Thymus (tissue), 11 donors: ENCODE results near the gene LINGO3. TPM values are rescaled to one million over a fixed set of nuclear protein-coding genes. Genes with fewer than 3 reads are reported as not detected.

ENCODE experiments used
- DNase-seq, 9 donors: peaks; one replicate each; pipeline ENCODE4 v3.0.0-alpha.2; 2013; ENCODE audit warnings: low spot score in 9 of 9, low read depth in 6 of 9, missing footprints in 1 of 9
- H3K27ac ChIP-seq, 2 donors: one replicate each; pipeline ENCODE4 v1.5.1; 2013; ENCODE audit warnings: control low read depth in 1 of 2, low read depth in 1 of 2, low read length in 1 of 2, mild to moderate bottlenecking in 1 of 2, moderate library complexity in 1 of 2
- H3K27me3 ChIP-seq, 2 donors: one replicate each; pipeline ENCODE4 v1.5.1; 2013; ENCODE audit warnings: low read length in 1 of 2; ENCODE audit not compliant: control insufficient read depth in 2 of 2, insufficient read depth in 1 of 2
- H3K36me3 ChIP-seq, 2 donors: one replicate each; pipeline ENCODE4 v1.5.1; 2013; ENCODE audit warnings: low read length in 1 of 2, mild to moderate bottlenecking in 1 of 2, moderate library complexity in 1 of 2; ENCODE audit not compliant: control insufficient read depth in 2 of 2, insufficient read depth in 2 of 2
- H3K4me1 ChIP-seq, 2 donors: one replicate each; pipeline ENCODE4 v1.5.1; 2013; ENCODE audit warnings: low read length in 2 of 2; ENCODE audit not compliant: control insufficient read depth in 2 of 2, insufficient read depth in 2 of 2
- H3K4me3 ChIP-seq, 2 donors: one replicate each; pipeline ENCODE4 v1.5.1; 2013; ENCODE audit warnings: low read length in 2 of 2, control low read depth in 1 of 2, mild to moderate bottlenecking in 1 of 2
- H3K9me3 ChIP-seq, 2 donors: one replicate each; pipeline ENCODE4 v1.5.1; 2013; ENCODE audit warnings: low read length in 1 of 2, mild to moderate bottlenecking in 1 of 2; ENCODE audit not compliant: control insufficient read depth in 2 of 2, insufficient read depth in 1 of 2
- WGBS: extraction: QIAGEN DNeasy Blood & Tissue Kit; methylation state at CpG from one replicate; pipeline ENCODE4 v1.1.7; 2013; 5-methylcytosine and 5-hydroxymethylcytosine counted together
- polyA plus RNA-seq: library from polyadenylated mRNA; stranded (reverse); fragments of 200-250 nt; gene quantifications from one replicate; pipeline ENCODE4 v1.2.3, GENCODE V29; 2013
- total RNA-seq: library from RNA; stranded (reverse); fragments of 120-200 nt; gene quantifications from one replicate; pipeline ENCODE4 v1.2.4, GENCODE V29; 2013
- donor health status: healthy.

Gene LINGO3
- total and polyA plus RNA-seq, 2 donors = 0.05 to 0.16 TPM

DNA sequence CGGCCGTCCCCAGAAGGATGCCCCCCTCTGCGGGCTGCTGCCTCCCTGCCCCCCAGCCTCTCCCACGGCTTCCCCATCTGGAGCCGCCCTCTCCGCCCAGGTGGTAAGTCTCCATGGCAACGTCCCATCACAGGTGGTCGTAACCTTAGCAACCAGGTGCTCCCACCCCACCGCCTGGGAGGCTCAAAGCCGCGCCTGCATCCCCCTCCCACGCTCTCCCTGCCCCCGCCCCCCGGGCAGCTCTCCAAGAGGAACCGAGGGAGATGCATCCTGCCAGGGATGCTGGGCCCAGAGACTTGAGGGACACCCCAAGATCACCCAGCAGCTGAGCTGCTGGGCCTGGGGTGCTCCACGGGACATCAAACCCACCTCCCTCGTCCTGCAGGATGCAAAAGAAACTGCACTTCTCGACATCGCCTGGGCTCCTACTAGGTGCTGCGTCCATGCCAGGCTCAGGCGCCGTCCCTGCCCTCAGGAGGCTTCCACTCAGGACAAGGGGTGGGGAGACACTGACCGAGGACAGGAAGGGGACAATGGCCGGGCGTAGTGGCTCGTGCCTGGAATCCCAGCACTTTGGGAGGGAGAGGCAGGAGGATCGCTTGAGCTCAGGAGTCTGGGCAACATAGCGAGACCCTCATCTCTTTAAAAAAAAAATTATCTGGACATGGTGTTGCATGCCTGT is 5.0 kb upstream of the LINGO3 start:
- Histone ChIP-seq H3K9me3 (peaks cover 8 to 15% of the 10 kb centered on the region in 2 donors), H3K27ac (no peak overlapping the region), H3K4me3 (no peak overlapping the region), H3K4me1 (peaks cover 9 to 15% of the 10 kb centered on the region in 2 donors), H3K27me3 (peaks cover 17 to 76% of the 10 kb centered on the region in 2 donors), H3K36me3 (no peaks in the 10 kb centered on the region)
- WGBS = 42% methylated on average over 28 of the region's 28 CpGs
- DNase-seq = peak in 1 of 9 donors; percentile 39

DNA sequence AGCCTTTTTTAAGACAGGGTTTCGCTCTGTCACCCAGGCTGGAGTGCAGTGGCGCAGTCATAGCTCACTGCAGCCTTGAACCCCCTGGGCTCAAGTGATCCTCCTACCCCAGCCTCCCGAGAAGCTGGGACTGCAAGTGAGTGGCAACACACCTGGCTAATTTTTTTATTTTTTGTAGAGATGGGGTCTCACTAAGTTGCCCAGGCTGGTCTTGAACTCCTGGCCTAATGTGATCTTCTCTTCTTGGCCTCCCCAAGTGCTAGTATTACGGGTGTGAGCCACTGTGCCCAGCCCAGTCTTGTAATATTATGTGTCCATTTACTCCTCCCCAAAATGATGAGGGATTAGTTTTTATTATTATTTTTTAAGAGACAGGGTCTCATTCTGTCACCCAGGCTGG is 3.1 kb upstream of the LINGO3 start:
- no peak for DNase-seq
- Histone ChIP-seq H3K36me3 (no peaks in the 10 kb centered on the region), H3K9me3 (peaks cover 8 to 22% of the 10 kb centered on the region in 2 donors), H3K27ac (no peak overlapping the region), H3K4me1 (peaks cover 9 to 19% of the 10 kb centered on the region in 2 donors), H3K27me3 (peaks cover 36 to 86% of the 10 kb centered on the region in 2 donors), H3K4me3 (no peak overlapping the region)
- WGBS = 97% methylated on average over 4 of the region's 4 CpGs

DNA sequence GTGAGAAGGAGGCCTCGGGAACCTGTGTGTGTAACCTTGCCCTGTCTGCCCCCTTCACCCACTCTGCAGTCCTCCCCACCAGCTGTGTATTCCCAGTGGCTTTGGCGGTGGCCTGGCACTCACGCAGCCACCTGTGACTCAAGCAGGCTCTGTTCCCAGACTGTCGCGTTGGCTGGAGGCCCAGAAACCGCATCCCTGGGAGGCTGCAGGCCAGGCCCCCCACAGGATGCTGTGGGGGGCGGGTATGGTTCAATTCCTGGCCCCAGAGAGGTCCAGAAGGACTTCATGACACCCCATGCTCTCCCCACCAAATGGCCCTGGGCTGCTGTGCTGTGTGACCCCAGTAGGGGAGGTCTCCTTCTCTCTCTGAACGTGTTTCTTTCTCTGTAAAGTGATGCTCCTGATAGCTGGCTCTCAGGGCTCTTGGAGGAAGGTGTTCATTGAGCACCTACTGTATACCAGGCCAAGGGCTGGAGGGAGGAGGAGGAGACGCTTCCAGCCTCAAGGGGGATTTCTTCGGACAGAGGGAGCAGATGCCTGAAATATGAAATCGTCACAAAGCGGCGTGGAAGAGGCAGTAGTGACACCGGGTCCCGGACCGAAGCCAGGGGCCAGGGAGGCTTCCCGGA is 1.9 kb upstream of the LINGO3 start:
- peaks cover 5 to 15% of the 10 kb centered on the region in 2 donors for H3K9me3 ChIP-seq
- no peak overlapping the region for H3K4me3 ChIP-seq
- H3K27me3 ChIP-seq = peaks cover 42 to 91% of the 10 kb centered on the region in 2 donors
- H3K36me3 ChIP-seq = no peaks in the 10 kb centered on the region
- no peak overlapping the region for H3K27ac ChIP-seq
- WGBS = 54% methylated on average over 17 of the region's 17 CpGs
- peaks cover 9 to 16% of the 10 kb centered on the region in 2 donors for H3K4me1 ChIP-seq
- no peak for DNase-seq

DNA sequence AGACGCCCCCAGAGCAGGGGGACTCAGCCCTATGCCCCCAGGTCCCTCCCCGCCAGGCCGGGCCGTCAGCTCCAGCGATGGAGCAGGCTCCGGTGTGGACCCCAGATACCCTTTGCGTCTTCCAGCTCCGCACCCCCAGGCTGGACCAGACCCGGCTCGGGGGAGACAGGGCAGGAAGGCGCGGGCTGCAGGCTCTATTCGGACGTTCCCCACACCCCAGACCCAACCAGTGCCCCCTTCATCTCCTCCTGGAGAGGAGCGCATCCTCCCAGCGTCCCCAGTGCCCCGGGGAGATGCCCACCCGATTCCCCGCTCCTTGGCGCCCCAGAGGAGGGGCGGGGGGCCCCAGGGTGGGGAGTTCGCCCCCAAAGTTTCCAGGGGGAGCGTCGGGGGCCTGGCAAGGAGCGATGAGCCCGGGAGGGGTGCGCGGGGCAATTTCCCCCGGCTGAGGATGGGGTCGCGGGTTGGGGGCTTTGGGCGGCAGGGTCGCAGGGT is 389 bp downstream of the LINGO3 start:
- Histone ChIP-seq H3K9me3 (peaks cover 0 to 13% of the 10 kb centered on the region in 2 donors), H3K4me1 (peaks cover 3 to 16% of the 10 kb centered on the region in 2 donors), H3K4me3 (peak overlapping the region in 1 of 2 donors; percentile 28), H3K36me3 (no peaks in the 10 kb centered on the region), H3K27me3 (peaks cover 58 to 97% of the 10 kb centered on the region in 2 donors), H3K27ac (no peak overlapping the region)
- 19% methylated on average over 33 of the region's 33 CpGs for WGBS
- DNase-seq = no peak

DNA sequence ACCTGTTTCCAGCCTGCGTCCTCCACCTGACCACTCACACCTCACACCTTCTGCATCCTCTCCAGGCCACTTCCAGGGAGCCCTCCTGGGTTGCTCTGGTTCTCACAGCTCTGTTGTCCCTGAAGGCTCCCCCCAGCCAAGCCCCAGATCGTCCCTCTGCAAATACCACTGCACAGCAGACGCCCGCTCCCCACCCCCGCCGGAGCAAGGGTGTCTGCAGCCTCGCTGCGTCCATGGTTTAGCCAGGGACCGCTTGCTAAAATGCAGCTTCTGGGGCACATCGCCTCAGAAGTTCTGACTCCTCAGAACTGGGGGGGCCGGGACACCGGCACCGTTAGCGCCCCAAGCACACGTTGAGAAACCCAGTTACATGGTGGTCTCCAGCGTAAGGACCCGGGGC is 983 bp downstream of the LINGO3 start:
- Histone ChIP-seq H3K4me1 (peaks cover 3 to 14% of the 10 kb centered on the region in 2 donors), H3K27me3 (peaks cover 58 to 97% of the 10 kb centered on the region in 2 donors), H3K9me3 (peaks cover 0 to 13% of the 10 kb centered on the region in 2 donors), H3K36me3 (no peaks in the 10 kb centered on the region), H3K27ac (no peak overlapping the region), H3K4me3 (no peak overlapping the region)
- DNase-seq = no peak
- WGBS = 65% methylated on average over 17 of the region's 17 CpGs

DNA sequence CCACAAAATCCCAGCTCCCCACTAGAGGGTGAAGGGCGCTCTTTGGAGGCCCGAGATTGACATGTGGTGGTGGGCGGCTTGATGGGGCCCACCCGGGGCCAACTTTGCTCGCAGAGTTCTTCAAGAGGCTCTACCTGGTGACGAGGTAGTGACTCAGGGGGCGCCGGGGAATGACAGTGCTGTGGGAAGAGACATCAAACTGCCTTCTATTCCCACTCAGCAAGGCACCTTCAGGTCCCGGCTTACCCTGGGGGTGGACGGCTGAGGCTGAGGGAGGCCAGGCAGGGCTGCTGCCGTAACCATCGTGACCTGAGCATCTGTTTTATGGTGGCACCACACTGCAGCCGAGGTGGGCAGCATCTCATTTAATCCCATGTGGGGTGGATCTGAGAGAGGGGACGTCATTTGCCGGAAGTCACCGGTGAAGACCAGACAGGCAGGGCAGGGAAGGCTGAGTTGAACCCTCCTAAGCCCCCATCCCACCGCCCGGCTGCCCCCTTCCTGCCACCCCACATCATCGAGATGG is 1.6 kb downstream of the LINGO3 start:
- H3K27ac ChIP-seq = no peak overlapping the region
- H3K4me3 ChIP-seq = no peak overlapping the region
- no peak for DNase-seq
- H3K4me1 ChIP-seq = peaks cover 3 to 14% of the 10 kb centered on the region in 2 donors
- 71% methylated on average over 19 of the region's 19 CpGs for WGBS
- H3K9me3 ChIP-seq = peaks cover 0 to 13% of the 10 kb centered on the region in 2 donors
- H3K27me3 ChIP-seq = peaks cover 60 to 98% of the 10 kb centered on the region in 2 donors
- H3K36me3 ChIP-seq = no peaks in the 10 kb centered on the region

DNA sequence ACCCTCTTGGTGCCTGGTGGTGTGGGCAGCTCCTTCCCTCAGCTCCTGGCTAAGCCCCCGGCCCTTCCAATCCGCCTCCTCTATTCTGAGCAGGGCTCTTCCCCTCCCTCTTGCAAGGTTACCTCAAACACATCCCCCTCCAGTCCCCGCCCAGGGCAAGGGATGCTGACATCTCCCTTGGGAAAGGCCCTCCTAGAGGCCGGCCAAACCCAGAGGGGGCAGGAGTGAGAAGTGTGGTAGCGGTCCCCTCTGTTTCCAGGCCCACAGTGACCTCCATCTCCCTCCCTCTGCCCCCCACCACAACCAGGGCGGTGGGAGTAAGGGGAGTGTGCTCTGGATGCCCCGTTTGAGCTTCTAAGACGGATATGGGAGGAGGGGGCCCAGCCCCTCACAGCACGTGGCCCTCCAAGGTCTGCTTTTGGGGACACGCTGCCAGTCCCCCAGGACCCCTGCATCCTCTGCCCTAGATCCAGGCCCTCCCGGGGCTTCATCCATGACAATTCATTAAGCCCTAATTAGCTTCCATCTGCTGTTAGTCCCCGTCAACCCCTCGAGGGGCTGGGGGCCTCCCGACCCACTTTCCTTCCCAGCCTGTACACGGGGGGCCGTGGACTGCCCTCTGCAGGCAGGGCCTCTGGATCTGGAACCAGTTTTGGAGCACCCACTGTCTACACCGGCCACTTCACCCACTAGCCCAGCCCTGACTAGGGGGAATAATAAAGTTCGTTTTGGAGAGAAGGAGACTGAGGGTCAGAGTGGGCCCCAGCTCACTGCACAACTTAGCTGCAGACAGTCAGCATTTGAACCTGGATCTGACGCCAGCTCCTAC is 2.3 kb downstream of the LINGO3 start:
- Histone ChIP-seq H3K9me3 (peaks cover 0 to 13% of the 10 kb centered on the region in 2 donors), H3K27ac (no peak overlapping the region), H3K36me3 (no peaks in the 10 kb centered on the region), H3K4me1 (peaks cover 3 to 14% of the 10 kb centered on the region in 2 donors), H3K4me3 (no peak overlapping the region), H3K27me3 (peaks cover 66 to 98% of the 10 kb centered on the region in 2 donors)
- no peak for DNase-seq
- 74% methylated on average over 19 of the region's 19 CpGs for WGBS

DNA sequence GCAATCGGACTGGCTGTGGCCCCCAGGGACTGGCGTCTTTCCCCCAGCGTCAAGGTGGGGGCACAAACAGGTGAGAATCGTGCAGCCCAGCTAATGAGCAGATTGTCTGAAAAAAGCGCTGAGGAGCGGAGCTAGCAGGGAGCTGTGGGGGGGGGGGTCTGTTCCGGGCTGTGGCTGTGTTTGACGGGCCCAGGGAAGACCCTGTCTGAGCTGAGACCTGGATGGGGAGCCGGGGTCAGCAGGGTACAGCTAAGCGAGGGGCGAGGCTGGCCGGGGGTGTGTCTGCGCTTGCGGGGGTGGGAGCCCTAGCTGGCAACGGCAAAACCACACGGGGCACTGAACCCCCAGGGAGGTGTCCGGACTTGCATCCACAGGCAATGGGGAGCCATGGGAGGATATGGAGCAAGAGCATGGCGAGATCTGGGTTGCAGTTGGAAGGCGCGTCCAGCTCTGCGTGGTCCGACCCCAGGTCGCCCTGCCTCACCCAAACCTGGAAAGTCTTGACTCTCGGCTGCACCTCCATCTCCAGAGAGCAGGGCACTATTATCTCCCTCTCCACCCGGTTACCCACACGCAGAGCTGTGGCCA is 4.6 kb downstream of the LINGO3 start:
- Histone ChIP-seq H3K4me3 (no peak overlapping the region), H3K36me3 (no peaks in the 10 kb centered on the region), H3K27ac (peak overlapping the region in 1 of 2 donors; percentile 11), H3K27me3 (peaks cover 52 to 82% of the 10 kb centered on the region in 2 donors), H3K9me3 (peaks cover 0 to 9% of the 10 kb centered on the region in 2 donors), H3K4me1 (peaks cover 3 to 12% of the 10 kb centered on the region in 2 donors)
- DNase-seq = no peak
- WGBS = 71% methylated on average over 26 of the region's 26 CpGs
